Measurements from ENCODE around the gene INTS14.
A peak's percentile ranks its signal among the peaks of the same experiment; 100 is the strongest.

INTS14 gene

DNA sequence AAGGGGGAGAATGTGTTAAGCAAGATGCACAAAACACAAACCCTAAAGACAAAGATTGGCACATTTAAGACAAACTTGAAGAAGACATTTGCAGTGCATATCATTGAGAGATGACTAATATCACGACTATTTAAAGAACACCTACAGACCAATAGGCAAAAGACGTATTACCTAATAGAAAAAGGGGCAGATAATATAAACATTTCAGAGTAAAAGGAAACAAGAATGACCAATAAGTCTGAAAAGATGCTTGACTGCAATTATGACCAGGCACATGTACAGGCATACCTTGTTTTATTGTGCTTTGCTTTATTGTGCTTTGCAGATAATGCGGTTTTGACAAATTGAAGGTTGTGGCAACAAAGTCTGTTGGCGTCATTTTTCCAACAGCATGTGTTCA is 75.7 kb downstream of the INTS14 start:
- no peak overlapping the region for H3K27ac ChIP-seq (ENCODE audit: low read depth, low read length)
- no peaks in the 10 kb centered on the region for H3K27me3 ChIP-seq (ENCODE audit: control insufficient read depth, insufficient read depth, low read length)
- no peaks in the 10 kb centered on the region for H3K36me3 ChIP-seq (ENCODE audit: control insufficient read depth, insufficient read depth, low read length)
- H3K4me1 ChIP-seq (ENCODE audit: control insufficient read depth, insufficient read depth, low read length): no peaks in the 10 kb centered on the region
- H3K4me3 ChIP-seq (ENCODE audit: low read length): no peak overlapping the region
- no peak overlapping the region for H3K9ac ChIP-seq (ENCODE audit: low read length)

DNA sequence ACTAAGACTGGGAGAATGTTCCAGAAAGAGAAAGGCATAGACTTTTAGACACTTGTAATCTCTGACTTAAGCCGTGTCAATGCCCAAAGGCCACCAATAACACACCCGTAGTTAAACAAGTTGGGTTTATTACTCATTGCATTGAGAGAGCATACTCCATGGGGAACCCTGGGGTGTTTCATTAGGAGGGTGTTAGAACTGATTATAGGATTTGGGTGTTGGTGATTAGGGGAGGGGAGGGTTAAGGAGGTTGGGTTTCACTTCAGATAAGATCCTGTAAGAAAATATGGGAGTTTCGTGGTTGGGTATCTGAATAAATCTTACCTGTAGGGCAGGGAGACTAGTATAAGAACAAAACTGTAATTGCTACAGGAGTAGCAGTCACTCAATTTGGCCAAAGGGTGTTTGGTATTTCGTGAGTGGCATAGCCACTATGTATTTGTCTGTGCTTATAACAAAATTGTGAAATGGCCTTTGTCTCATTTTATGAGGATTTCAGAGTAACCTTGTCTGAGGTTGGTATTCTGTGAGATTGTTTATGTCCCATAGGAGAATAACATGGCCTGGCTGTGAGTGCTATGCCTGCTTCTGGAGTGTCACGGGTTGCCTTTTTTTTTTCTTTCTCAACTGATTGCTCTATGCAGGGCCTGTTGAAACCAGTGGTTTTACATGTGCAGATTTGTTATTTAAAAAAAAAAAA is 77.7 kb downstream of the INTS14 start:
- no peak overlapping the region for H3K9ac ChIP-seq (ENCODE audit: low read length)
- H3K36me3 ChIP-seq (ENCODE audit: control insufficient read depth, insufficient read depth, low read length): no peaks in the 10 kb centered on the region
- H3K27ac ChIP-seq (ENCODE audit: low read depth, low read length): peak overlapping the region; percentile 37
- no peak overlapping the region for H3K4me3 ChIP-seq (ENCODE audit: low read length)
- H3K4me1 ChIP-seq (ENCODE audit: control insufficient read depth, insufficient read depth, low read length): no peaks in the 10 kb centered on the region
- no peaks in the 10 kb centered on the region for H3K27me3 ChIP-seq (ENCODE audit: control insufficient read depth, insufficient read depth, low read length)

DNA sequence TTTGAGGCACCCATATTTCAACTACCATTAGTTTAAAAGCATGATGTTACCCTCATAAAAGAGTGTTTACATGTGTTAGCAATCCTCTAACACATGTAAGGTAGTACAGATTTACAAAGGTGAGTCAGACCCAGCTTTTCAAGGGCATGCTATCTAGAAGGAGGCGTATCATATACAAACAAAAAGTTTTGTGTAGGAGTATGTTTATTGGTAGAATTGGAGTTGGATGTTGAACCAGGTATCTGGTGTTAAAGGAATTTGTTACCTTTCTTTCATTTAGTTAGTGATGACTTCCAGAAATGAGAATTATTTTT is 78.2 kb downstream of the INTS14 start:
- Histone ChIP-seq H3K4me1 (ENCODE audit: control insufficient read depth, insufficient read depth, low read length) (no peaks in the 10 kb centered on the region), H3K27ac (ENCODE audit: low read depth, low read length) (peak overlapping the region; percentile 37), H3K36me3 (ENCODE audit: control insufficient read depth, insufficient read depth, low read length) (no peaks in the 10 kb centered on the region), H3K27me3 (ENCODE audit: control insufficient read depth, insufficient read depth, low read length) (no peaks in the 10 kb centered on the region), H3K4me3 (ENCODE audit: low read length) (no peak overlapping the region), H3K9ac (ENCODE audit: low read length) (no peak overlapping the region)

DNA sequence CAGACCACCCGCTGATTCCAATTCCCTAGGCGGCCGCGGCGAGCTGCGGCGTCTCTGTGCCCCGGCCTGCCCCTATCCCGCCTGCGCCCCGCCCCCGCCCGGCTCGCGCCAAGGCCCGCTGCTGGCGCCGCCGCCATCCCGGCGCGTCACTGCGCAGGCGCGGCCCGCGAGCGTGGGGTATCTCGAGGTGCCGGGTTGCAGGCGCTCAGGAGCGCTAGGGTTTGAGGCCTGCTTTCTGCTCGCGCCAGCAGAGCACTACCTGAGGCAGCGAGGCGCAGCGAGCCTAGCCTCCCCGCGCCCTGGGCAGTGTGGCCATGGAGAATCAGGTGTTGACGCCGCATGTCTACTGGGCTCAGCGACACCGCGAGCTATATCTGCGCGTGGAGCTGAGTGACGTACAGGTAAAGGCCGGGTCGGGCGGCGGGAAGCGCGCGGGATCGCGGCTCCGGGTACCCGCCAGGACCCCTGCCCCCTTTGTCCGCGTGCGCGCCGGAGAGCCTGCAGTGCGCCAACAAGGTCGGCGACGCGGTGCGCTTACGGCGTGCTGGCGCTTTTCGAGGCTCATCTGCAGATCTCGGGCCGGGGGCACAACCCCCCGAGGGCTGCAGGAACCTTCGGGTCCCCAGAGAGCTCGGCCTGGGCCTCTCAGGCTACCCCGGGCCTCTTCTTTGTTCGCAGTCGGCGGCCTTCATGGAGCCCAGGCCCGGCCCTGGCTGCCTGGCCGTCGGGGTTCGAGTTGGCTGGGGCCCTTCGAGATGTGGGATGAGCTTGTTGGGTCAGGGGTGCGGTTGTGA is 80.4 kb downstream of the INTS14 start, which contains the start of gene HACD3:
Gene HACD3 (plus strand): TSS at position 146 of the 794 bp plus-strand sequence. CDS start 169 bp downstream, at position 315.
- peak within 1 kb of the TSS; percentile 16 for H3K9ac ChIP-seq (ENCODE audit: low read length)
- H3K4me3 ChIP-seq (ENCODE audit: low read length): peak within 1 kb of the TSS; percentile 94
- no peaks in the 10 kb centered on the region for H3K36me3 ChIP-seq (ENCODE audit: control insufficient read depth, insufficient read depth, low read length)
- no peaks in the 10 kb centered on the region for H3K4me1 ChIP-seq (ENCODE audit: control insufficient read depth, insufficient read depth, low read length)
- H3K27ac ChIP-seq (ENCODE audit: low read depth, low read length): peak within 1 kb of the TSS; percentile 73
- no peaks in the 10 kb centered on the region for H3K27me3 ChIP-seq (ENCODE audit: control insufficient read depth, insufficient read depth, low read length)

DNA sequence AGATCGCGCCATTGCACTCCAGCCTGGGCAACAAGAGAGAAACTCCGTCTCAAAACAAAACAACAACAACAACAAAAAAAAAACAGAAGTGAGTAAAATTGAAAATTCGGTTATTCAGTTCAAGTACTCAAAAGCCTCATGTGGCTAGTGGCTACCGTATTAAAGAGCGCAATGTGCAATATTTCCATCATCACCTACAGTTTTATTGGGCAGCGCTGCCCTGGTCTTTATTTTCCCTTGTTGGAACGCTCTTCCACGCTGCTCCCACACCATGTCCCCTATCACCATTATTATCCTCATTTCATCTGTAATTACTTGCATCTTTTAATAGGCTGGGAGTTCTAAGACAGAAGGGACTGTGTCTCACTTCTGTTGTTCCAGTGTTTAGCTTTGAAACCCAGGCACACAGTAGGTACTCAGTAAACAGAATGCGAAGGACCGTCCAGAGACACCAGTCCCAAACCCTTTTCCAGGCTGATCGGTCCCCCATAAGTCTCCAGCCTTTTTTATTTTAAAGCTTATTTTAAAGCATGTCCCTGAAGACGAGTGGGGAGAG is 81.1 kb downstream of the INTS14 start:
- peak overlapping the region; percentile 94 for H3K4me3 ChIP-seq (ENCODE audit: low read length)
- no peak overlapping the region for H3K9ac ChIP-seq (ENCODE audit: low read length)
- no peaks in the 10 kb centered on the region for H3K4me1 ChIP-seq (ENCODE audit: control insufficient read depth, insufficient read depth, low read length)
- no peaks in the 10 kb centered on the region for H3K36me3 ChIP-seq (ENCODE audit: control insufficient read depth, insufficient read depth, low read length)
- peak overlapping the region; percentile 73 for H3K27ac ChIP-seq (ENCODE audit: low read depth, low read length)
- no peaks in the 10 kb centered on the region for H3K27me3 ChIP-seq (ENCODE audit: control insufficient read depth, insufficient read depth, low read length)
